ENCODE results near the gene UBXN7.
"Not testable (repeated sequence)": the region's sequence is repeated elsewhere in the genome, so short reads cannot be mapped to it uniquely, and the experiment has no call there.

UBXN7 gene

DNA sequence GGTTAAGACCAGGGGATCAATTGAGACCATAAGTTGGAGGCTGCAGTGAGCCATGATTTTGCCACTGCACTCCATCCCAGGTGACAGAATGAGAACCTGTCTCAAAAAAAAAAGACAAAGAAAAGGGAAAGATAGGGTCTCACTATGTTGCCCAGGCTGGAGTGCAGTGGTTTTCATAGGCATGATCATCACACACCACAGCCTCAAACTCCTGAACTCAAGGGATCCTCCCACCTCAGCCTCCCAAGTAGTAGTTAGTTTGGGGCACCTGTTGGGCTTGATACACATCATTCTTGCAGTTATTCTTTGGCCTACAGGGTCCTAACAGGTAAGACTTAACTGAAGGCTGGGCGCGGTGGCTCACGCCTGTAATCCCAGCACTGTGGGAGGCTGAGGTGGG lies 42.1 kb downstream of the UBXN7 start:
- no peak overlapping the region for H3K27ac Mint-ChIP-seq
- no peak overlapping the region for H3K4me3 Mint-ChIP-seq
- H3K27me3 Mint-ChIP-seq (ENCODE audit: low read depth) = no peaks in the 10 kb centered on the region
- H3K9me3 Mint-ChIP-seq = peaks cover 31% of the 10 kb centered on the region
- TF ChIP-seq, protein P1, sequence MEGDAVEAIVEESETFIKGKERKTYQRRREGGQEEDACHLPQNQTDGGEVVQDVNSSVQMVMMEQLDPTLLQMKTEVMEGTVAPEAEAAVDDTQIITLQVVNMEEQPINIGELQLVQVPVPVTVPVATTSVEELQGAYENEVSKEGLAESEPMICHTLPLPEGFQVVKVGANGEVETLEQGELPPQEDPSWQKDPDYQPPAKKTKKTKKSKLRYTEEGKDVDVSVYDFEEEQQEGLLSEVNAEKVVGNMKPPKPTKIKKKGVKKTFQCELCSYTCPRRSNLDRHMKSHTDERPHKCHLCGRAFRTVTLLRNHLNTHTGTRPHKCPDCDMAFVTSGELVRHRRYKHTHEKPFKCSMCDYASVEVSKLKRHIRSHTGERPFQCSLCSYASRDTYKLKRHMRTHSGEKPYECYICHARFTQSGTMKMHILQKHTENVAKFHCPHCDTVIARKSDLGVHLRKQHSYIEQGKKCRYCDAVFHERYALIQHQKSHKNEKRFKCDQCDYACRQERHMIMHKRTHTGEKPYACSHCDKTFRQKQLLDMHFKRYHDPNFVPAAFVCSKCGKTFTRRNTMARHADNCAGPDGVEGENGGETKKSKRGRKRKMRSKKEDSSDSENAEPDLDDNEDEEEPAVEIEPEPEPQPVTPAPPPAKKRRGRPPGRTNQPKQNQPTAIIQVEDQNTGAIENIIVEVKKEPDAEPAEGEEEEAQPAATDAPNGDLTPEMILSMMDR (IDR thresholded peaks at IDR 0.05; ENCODE audit: unreplicated experiment in 3 of 3) = no peak
- H3K4me1 Mint-ChIP-seq = no peaks in the 10 kb centered on the region
- peaks cover 87% of the 10 kb centered on the region for H3K36me3 Mint-ChIP-seq (ENCODE audit: low read depth)

DNA sequence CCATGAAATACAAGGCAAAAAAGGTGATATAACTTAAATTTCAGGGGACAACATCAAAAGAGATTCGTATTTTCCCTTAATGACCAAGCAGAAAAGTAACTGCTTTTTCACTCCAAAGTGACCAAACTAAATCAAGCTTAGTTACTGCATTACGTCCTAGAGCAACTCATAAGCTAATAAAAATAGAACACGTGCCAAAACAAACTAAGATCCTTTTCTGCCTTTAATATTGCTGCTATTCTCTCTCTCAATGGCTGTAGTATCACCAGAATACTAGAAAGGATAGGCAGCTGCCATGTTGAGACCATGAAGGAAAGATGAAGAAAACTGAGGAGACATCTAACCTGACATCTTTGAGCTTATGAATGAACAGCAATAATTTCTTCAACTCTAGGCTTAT lies 43.3 kb downstream of the UBXN7 start:
- H3K27me3 Mint-ChIP-seq (ENCODE audit: low read depth) = no peaks in the 10 kb centered on the region
- H3K36me3 Mint-ChIP-seq (ENCODE audit: low read depth) = peaks cover 93% of the 10 kb centered on the region
- no peaks in the 10 kb centered on the region for H3K4me1 Mint-ChIP-seq
- TF ChIP-seq, protein P1 (IDR thresholded peaks at IDR 0.05; ENCODE audit: unreplicated experiment in 3 of 3) = no peak
- peaks cover 43% of the 10 kb centered on the region for H3K9me3 Mint-ChIP-seq
- H3K27ac Mint-ChIP-seq = peak overlapping the region in 1 of 3 experiments; percentile 27
- H3K4me3 Mint-ChIP-seq = no peak overlapping the region

DNA sequence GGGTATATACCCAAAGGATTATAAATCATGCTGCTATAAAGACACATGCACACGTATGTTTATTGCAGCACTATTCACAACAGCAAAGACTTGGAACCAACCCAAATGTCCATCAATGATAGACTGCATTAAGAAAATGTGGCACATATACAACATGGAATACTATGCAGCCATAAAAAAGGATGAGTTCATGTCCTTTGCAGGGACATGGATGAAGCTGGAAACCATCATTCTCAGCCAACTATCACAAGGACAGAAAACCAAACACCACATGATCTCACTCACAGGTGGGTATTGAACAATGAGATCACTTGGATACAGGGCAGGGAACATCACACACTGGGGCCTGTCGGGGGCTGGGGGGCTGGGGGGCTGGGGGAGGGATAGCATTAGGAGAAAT lies 44.3 kb downstream of the UBXN7 start:
- not testable (repeated sequence) for H3K27me3 Mint-ChIP-seq (ENCODE audit: low read depth); H3K27ac Mint-ChIP-seq; H3K4me1 Mint-ChIP-seq; H3K4me3 Mint-ChIP-seq
- Mint-ChIP-seq H3K9me3 (peaks cover 53% of the 10 kb centered on the region), H3K36me3 (ENCODE audit: low read depth) (peaks cover 93% of the 10 kb centered on the region)

DNA sequence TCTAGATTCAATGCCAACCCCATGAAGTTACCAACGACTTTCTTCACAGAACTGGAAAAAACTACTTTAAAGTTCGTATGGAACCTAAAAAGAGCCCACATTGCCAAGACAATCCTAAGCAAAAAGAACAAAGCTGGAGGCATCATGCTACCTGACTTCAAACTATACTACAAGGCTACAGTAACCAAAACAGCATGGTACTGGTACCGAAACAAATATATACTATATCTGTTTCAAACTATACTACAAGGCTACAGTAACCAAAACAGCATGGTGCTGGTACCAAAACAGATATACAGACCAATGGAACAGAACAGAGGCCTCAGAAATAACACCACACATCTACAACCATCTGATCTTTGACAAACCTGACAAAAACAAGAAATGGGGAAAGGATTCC lies 45.4 kb downstream of the UBXN7 start:
- Mint-ChIP-seq H3K9me3 (peaks cover 63% of the 10 kb centered on the region), H3K36me3 (ENCODE audit: low read depth) (peaks cover 98% of the 10 kb centered on the region)
- not testable (repeated sequence) for H3K4me3 Mint-ChIP-seq; H3K27ac Mint-ChIP-seq; H3K4me1 Mint-ChIP-seq; H3K27me3 Mint-ChIP-seq (ENCODE audit: low read depth)

DNA sequence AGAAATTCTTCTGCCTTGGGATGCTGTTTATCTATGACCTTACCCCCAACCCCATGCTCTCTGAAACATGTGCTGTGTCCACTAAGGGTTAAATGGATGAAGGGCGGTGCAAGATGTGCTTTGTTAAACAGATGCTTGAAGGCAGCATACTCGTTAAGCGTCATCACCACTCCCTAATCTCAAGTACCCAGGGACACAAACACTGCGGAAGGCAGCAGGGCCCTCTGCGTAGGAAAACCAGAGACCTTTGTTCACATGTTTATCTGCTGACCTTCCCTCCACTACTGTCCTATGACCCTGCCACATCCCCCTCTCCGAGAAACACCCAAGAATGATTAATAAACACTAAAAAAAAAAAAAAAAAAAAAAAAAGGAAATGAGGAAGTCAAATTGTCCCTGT lies 46.2 kb downstream of the UBXN7 start:
- H3K27ac Mint-ChIP-seq; H3K4me1 Mint-ChIP-seq; H3K4me3 Mint-ChIP-seq; H3K27me3 Mint-ChIP-seq (ENCODE audit: low read depth): not testable (repeated sequence)
- Mint-ChIP-seq H3K9me3 (peaks cover 70% of the 10 kb centered on the region), H3K36me3 (ENCODE audit: low read depth) (peaks cover 100% of the 10 kb centered on the region)

DNA sequence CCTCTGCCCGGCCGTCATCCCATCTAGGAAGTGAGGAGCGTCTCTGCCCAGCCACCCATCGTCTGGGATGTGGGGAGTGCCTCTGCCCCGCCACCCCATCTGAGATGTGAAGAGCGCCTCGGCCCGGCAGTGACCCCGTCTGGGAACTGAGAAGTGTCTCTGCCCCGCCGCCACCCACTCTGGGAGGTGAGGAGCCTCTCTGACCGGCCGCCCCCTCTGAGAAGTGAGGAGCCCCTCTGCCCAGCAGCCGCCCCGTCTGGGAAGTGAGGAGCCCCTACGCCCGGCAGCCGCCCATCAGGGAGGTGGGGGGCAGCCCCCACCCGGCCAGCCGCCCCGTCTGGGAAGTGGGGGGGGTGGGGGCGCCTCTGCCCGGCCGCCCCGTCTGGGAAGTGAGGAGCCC lies 46.8 kb downstream of the UBXN7 start:
- peaks cover 100% of the 10 kb centered on the region for H3K36me3 Mint-ChIP-seq (ENCODE audit: low read depth)
- not testable (repeated sequence) for H3K4me1 Mint-ChIP-seq

DNA sequence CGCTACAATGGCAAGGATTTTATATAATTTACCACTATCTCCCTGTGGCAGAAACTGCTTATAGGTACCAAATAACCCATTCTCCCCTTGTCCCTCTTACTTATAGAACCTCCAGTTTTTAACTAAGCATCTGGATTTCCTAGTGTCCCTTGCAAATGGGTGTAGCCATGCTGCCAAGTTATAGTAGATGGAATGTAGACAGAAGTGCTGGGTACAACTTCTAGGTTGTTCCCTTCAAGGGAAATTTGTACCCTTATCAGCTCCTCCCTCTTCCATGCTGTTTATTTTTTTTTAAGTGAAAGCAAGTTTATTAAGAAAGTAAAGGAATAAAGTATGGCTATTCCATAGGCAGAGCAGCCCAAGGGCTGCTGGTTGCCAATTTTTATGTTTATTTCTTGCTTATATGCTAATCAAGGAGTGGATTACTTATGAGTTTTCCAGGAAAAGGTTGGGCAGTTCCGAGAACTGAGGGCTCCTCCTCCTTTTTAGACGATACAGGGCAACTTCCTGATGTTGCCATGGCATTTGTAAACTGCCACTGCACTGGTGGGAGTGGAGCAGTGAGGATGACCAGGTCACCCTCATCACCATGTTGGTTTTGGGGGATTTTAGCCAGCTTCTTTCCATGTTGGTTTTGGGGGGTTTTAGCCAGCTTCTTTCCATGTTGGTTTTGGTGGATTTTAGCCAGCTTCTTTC lies 53.9 kb downstream of the UBXN7 start:
- H3K27ac Mint-ChIP-seq = no peak overlapping the region
- peaks cover 69% of the 10 kb centered on the region for H3K36me3 Mint-ChIP-seq (ENCODE audit: low read depth)
- H3K4me3 Mint-ChIP-seq = no peak overlapping the region
- TF ChIP-seq, protein P1 (IDR thresholded peaks at IDR 0.05; ENCODE audit: unreplicated experiment in 3 of 3) = no peak
- H3K9me3 Mint-ChIP-seq = peaks cover 29% of the 10 kb centered on the region
- H3K27me3 Mint-ChIP-seq (ENCODE audit: low read depth) = no peaks in the 10 kb centered on the region
- H3K4me1 Mint-ChIP-seq = no peaks in the 10 kb centered on the region

More for the DNA sequence above, 46.8 kb downstream of the UBXN7 start:
- peaks cover 70% of the 10 kb centered on the region for H3K9me3 Mint-ChIP-seq
- not testable (repeated sequence) for H3K4me3 Mint-ChIP-seq; H3K27me3 Mint-ChIP-seq (ENCODE audit: low read depth); H3K27ac Mint-ChIP-seq

DNA sequence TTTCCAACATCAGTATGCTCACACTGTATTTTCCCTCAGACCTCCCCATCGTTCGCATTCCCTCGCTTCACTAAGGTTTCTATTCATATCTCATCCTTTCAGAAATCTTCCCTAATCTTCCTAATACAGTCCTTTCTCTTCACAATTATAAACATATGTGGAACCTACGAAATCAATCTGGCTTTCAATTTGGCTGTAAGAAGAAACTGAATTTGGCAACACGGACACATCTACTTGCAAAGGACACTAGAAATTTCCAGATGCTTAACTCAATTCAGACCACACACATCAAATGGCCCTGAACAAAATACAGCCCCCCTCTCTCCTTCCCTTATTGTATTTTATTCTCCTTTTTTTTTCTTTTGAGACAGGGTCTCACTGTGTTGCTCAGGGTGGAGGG lies 54.9 kb downstream of the UBXN7 start:
- Mint-ChIP-seq H3K36me3 (ENCODE audit: low read depth) (peaks cover 60% of the 10 kb centered on the region), H3K4me1 (no peaks in the 10 kb centered on the region), H3K9me3 (peaks cover 20% of the 10 kb centered on the region), H3K27me3 (ENCODE audit: low read depth) (no peaks in the 10 kb centered on the region), H3K27ac (no peak overlapping the region), H3K4me3 (no peak overlapping the region)
- TF ChIP-seq, protein P1 (IDR thresholded peaks at IDR 0.05; ENCODE audit: unreplicated experiment in 3 of 3) = no peak

Measured in nephron (organoid).